ENCODE results near the gene GRIK2. TPM values are rescaled to one million over a fixed set of nuclear protein-coding genes. Genes with fewer than 3 reads are reported as not detected.

GRIK2 gene
- total RNA-seq, 3 donors from 2014 or later (not counting 1 experiment from before 2014, with no cell fraction given), result not detected

DNA sequence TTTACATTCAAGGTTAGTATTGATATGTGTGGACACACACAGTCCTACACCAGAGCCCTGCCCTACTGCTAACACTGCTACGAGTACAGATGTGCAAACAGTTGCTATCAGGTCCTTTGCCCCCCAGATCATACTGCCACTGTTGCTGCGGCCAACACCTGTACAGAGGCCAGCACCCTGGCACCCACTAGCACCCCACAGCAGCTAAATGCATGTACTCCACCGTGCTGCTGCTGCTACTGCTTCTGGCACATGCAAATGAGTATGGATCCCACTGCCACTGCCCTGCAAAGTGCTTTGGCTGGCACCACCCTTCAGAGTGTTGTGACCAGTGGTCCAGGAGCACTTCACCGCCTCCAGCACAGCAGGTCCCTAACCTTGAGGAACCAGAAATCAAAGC is 621.9 kb downstream of the GRIK2 start:
- Mint-ChIP-seq H3K9me3 (peaks cover 11 to 17% of the 10 kb centered on the region in 2 donors), H3K36me3 (peaks cover 14% of the 10 kb centered on the region), H3K27ac (no peak overlapping the region), H3K4me1 (no peaks in the 10 kb centered on the region), H3K27me3 (ENCODE audit: low read depth in 2 of 2) (no peaks in the 10 kb centered on the region), H3K4me3 (no peak overlapping the region)
- Histone ChIP-seq H3K4me3 (ENCODE audit: low read length) (no peak overlapping the region), H3K9me3 (ENCODE audit: control insufficient read depth, insufficient read depth, low read length) (peaks cover 7% of the 10 kb centered on the region), H3K36me3 (ENCODE audit: control insufficient read depth, insufficient read depth, low read length) (no peaks in the 10 kb centered on the region), H3K27ac (ENCODE audit: low read length) (no peak overlapping the region), H3K4me1 (ENCODE audit: control insufficient read depth, insufficient read depth, low read length) (no peaks in the 10 kb centered on the region), H3K27me3 (ENCODE audit: control insufficient read depth, insufficient read depth, low read length) (no peaks in the 10 kb centered on the region)
- intact Hi-C loops (cut with micrococcal nuclease), result no loop called here
- WGBS (ENCODE audit: insufficient coverage), result 74% methylated on average over 4 of the region's 4 CpGs
- DNase-seq (no peak), ATAC-seq (no peak)
- TF ChIP-seq, protein P1, sequence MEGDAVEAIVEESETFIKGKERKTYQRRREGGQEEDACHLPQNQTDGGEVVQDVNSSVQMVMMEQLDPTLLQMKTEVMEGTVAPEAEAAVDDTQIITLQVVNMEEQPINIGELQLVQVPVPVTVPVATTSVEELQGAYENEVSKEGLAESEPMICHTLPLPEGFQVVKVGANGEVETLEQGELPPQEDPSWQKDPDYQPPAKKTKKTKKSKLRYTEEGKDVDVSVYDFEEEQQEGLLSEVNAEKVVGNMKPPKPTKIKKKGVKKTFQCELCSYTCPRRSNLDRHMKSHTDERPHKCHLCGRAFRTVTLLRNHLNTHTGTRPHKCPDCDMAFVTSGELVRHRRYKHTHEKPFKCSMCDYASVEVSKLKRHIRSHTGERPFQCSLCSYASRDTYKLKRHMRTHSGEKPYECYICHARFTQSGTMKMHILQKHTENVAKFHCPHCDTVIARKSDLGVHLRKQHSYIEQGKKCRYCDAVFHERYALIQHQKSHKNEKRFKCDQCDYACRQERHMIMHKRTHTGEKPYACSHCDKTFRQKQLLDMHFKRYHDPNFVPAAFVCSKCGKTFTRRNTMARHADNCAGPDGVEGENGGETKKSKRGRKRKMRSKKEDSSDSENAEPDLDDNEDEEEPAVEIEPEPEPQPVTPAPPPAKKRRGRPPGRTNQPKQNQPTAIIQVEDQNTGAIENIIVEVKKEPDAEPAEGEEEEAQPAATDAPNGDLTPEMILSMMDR (IDR thresholded peaks at IDR 0.05), result no peak

DNA sequence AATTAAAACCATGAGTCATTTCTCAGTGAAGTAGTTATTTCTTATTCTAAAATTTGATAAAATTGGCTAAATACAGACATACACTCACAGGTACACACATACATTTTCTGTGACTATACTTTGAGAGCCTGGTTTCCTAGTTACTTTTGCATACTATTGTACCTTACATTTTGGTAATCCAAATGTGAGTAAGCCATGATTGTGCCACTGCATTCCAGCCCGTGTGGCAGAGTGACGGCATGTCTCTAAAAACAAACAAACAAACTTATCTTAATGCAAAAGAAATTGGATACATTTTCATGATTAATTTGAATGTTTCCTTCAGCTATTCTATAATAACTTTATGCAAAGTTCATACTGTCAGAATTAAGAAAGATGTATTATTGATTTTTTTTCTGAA is 628.8 kb downstream of the GRIK2 start:
- no peaks in the 10 kb centered on the region for H3K36me3 Mint-ChIP-seq
- no peaks in the 10 kb centered on the region for H3K27me3 ChIP-seq (ENCODE audit: control insufficient read depth, insufficient read depth, low read length)
- H3K4me3 Mint-ChIP-seq, result no peak overlapping the region
- TF ChIP-seq, protein P1 (IDR thresholded peaks at IDR 0.05), result no peak
- no peaks in the 10 kb centered on the region for H3K9me3 ChIP-seq (ENCODE audit: control insufficient read depth, insufficient read depth, low read length)
- intact Hi-C loops (cut with micrococcal nuclease), result no loop called here
- H3K36me3 ChIP-seq (ENCODE audit: control insufficient read depth, insufficient read depth, low read length), result no peaks in the 10 kb centered on the region
- no peak for DNase-seq
- H3K27ac Mint-ChIP-seq, result no peak overlapping the region
- H3K4me1 Mint-ChIP-seq, result no peaks in the 10 kb centered on the region
- H3K9me3 Mint-ChIP-seq, result peaks cover 14 to 21% of the 10 kb centered on the region in 2 donors
- no peak for ATAC-seq
- no peaks in the 10 kb centered on the region for H3K27me3 Mint-ChIP-seq (ENCODE audit: low read depth in 2 of 2)
- H3K4me3 ChIP-seq (ENCODE audit: low read length), result no peak overlapping the region
- 76% methylated on average over 2 of the region's 2 CpGs for WGBS (ENCODE audit: insufficient coverage)
- H3K27ac ChIP-seq (ENCODE audit: low read length), result no peak overlapping the region
- no peaks in the 10 kb centered on the region for H3K4me1 ChIP-seq (ENCODE audit: control insufficient read depth, insufficient read depth, low read length)

DNA sequence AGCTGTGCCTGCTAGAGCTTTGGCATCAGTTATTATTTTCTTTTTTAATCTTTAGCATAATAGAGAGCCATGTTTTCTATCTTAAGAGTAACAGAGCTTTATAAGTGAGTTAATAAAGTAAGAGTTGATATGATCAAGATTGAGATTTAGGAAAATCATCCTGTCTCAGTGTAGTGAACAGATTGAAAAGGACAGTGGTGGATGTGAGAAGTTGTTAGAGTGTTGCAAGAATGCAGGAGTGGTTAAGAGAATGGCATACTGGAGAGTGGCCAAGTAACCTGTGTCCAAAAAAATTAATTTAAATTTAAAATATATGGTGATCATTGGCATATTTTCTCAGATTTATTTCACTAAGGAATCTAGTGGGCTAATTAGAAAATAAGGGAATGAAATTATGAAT is 629.3 kb downstream of the GRIK2 start:
- DNase-seq, result no peak
- no peak overlapping the region for H3K27ac Mint-ChIP-seq

More for the DNA sequence above, 629.3 kb downstream of the GRIK2 start:
- no peaks in the 10 kb centered on the region for H3K4me1 ChIP-seq (ENCODE audit: control insufficient read depth, insufficient read depth, low read length)
- no peaks in the 10 kb centered on the region for H3K27me3 ChIP-seq (ENCODE audit: control insufficient read depth, insufficient read depth, low read length)
- no peaks in the 10 kb centered on the region for H3K36me3 ChIP-seq (ENCODE audit: control insufficient read depth, insufficient read depth, low read length)
- intact Hi-C loops (cut with micrococcal nuclease), result no loop called here
- H3K4me1 Mint-ChIP-seq, result no peaks in the 10 kb centered on the region
- peaks cover 12 to 17% of the 10 kb centered on the region in 2 donors for H3K9me3 Mint-ChIP-seq
- H3K4me3 Mint-ChIP-seq, result no peak overlapping the region
- no peaks in the 10 kb centered on the region for H3K36me3 Mint-ChIP-seq
- TF ChIP-seq, protein P1 (IDR thresholded peaks at IDR 0.05), result no peak
- H3K27ac ChIP-seq (ENCODE audit: low read length), result no peak overlapping the region
- H3K9me3 ChIP-seq (ENCODE audit: control insufficient read depth, insufficient read depth, low read length), result no peaks in the 10 kb centered on the region
- H3K27me3 Mint-ChIP-seq (ENCODE audit: low read depth in 2 of 2), result no peaks in the 10 kb centered on the region
- ATAC-seq, result no peak
- no peak overlapping the region for H3K4me3 ChIP-seq (ENCODE audit: low read length)

Data from natural killer cell (primary cell).